Measurements from ENCODE around the gene PACRG.

Gene PACRG

DNA sequence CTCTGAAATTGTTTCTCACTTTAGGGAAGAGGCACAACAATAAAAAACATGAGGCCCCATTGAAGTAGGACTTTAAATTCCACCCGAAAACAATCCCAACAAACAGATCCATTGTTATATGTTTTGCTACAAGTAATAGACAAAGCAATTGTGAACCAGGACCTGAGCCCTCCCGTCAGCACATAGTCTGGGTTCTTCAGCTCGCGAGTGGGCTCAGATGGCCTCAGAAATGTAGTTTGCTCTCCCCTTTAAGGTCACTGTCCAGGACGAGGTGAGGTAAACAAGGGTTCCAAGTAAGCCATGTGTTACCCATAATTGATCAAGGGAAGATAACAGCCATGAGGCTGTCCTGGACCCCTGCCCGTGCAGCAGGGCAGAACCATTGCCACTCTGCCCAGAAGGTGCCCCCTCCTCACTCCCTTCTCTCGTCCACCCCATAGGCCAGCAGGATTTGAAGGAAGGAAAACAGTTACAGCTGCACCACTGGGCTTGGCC lies 526.6 kb downstream of the PACRG start:
- FAIRE-seq, result no peak

DNA sequence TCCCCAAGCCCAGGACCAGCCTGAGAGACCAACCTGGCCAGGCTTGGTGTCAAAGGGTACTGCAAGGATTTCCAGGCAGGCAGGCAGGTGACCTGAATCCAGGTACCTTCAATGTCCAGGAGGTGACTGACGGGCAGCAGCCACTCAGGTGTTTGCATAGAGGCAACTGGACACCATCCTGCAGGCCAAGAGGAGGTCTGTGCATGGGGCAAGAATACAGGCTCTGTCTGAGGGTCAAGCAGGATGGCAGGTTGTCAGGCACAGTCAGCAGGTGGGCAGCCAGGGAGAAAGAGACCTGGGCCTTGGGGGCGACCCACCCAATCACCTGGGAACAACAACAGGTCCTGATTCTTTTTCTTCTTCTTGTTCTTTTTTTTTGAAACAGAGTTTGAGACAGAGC lies 527.5 kb downstream of the PACRG start:
- no peak for FAIRE-seq

DNA sequence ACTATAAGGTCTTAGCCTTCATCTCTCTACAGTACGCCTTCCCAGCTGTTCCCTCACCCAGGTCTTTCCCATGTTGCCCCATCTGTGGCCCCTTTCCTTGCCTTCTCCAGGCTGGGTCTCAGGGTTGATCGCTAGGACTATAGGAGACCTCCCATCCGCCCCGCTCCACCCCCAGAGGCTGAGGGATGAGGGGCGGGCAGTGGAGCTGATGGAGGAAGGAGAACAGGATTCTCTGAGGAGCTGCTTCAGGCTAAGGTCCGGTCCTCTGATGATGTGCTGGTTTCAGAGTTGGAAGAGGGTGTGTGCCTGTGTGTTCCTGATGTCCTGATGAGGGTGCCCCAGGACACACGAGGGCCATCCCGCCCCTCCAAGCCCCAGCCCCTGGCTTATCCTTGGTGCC lies 531.9 kb downstream of the PACRG start:
- FAIRE-seq, result no peak

DNA sequence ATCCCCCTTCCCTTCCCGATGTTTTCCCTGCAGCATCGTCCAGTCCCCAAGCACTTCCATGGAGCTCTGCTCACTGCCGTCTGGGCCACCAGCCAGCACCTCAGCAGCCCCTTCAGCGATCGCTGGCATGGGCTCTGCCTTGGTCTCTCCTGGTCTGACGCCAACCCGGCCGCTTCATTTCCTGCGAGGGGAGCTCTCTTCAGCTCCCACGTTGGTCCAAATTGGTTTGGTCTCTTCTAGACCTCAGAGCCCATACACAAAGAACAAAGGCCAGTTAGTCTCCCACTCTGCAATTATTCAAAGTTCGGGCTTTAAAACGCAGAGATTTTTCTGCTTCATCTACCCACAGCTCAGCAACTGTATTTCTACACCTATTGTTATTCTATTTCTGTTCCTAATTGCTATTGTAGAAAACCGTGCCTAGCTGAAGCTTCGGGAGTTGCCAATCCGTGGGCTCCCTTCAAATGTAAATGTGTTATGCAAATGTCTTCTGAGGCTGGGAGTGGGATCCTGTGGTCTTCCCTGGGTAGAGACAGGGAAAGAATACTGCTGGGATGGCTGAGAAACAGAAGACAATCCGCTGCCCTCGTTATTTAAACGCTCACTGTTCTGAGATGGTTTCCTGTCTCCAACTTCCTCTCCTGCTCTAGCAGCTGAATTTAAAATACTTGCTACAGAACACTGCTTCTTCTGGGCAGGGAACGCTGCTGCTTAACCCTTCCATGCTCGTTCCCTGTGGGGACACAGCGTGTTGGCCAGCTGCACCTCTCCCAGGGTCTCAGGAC lies 532.5 kb downstream of the PACRG start:
- no peak for FAIRE-seq

DNA sequence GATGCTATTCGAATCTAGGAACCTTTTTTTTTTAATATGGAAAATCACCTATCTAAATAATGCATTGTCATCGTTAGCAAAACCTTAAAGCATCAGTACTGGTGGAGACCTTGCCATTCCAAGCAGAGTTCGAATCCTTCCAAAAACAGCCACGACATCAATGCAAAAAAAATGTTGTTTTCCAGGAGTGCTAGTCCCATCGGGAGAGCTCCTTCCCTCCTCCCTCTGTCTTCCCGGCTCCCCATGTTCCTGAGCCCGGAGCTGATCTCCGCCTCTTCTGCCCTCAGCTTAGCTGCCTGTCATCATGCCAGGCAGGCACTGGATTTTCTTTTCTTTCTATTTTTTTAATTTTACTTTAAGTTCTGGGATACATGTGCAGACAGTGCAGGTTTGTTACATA lies 533.1 kb downstream of the PACRG start:
- no peak for FAIRE-seq

DNA sequence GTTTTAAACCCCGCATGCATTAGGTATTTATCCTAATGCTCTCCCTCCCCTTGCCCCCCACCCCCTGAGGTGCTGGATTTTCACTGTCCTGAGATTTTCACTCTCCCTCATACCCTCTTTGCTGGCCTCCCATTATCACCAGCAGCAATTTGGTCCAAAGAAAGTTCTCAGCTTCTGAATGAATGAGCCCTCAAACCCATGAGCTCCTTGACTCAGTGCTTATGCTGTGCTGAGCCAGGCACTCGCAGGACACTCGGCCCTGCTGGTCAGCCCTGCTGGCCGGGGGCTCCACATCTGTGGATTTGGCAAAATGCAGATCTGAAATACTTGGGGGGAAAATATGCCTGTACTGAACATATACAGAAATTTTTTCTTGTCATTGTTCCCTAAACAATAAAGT lies 533.6 kb downstream of the PACRG start:
- FAIRE-seq, result no peak

DNA sequence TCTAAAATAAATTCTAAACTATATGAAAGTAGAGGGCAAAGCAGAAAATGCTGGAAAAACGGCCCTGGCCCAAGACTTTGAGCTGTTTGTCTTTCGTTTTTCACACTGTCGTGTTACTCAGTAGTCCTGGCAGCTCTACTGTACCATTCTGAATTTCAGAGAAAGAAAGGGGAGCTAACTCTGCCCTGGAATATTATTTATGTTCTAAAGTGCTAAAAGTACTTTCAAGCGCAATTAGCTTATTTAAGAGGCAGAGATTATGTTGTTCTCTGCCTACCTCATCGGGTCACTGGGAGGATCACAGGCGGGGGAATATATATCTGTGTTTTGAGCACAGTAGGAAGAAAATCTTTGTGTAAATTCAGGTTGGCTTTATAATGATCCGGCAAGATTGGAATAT lies 534.3 kb downstream of the PACRG start:
- FAIRE-seq, result no peak

DNA sequence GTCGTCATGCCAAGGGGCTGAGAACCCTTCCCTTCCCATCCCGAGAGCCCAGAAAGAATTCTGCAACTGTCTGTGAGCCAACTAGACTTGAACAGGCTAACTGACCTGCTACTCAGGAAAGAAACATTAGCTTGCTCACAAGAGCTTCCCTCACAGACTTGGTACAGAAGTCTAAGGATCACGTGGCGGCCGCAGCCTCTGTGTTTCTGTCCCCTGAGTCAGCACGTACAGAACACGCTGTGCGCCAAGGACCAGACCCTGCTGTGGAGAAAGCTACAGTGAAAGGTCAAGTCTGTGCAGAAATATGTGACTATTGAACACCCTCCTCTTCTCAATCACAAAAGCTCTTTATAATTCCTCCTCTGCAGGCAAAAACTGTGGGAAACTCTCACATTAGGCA lies 535.4 kb downstream of the PACRG start:
- FAIRE-seq, result no peak

DNA sequence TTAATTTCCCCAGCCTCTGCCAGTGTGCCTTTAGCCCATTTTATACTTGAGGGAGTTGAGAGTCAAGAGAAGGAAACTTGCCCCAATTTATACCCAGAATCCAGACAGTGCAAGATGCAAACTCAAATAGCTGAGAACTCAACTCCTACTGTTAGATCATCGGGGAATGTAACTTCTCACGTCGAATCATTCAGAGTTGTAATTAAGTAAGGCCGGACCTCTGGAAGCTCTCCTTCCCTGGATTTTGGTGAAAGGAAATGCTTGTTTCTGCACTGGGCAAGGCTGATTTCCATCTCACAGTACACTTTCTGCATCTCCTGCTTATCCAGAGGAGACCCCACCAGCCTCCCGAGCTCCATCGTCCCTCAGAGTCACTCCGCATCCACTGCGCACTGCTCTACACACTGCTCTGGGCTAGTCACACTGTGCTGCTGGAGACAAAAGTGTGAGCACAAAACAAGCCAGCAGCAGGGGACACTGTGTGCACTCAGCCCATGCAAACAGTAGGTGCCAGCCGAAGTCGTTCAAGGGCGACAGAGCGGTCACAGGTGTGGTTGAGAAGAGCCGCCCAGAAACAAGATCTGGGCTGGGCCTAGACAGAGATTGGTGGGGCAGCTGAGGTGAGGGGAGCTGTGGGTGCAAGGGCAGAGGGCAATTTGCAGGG lies 536.4 kb downstream of the PACRG start:
- FAIRE-seq, result no peak

DNA sequence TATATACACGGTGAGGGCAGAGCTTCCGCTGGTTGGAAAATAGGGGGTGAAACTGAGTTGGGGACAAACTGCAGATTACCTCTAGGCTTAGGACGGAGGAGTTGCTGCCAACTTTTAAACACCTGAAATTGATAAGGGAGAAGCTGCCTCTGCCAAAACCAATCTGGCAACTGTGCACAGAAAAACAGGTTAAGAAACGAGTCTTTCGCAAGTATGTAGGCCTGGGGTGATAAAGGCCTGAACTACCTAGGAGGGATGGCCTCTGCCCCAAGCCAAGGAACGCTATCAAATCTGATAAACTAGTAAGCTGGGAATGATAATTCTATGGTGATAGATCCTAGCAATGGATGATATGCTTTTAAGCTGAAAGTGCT lies 536.9 kb downstream of the PACRG start:
- FAIRE-seq, result no peak

DNA sequence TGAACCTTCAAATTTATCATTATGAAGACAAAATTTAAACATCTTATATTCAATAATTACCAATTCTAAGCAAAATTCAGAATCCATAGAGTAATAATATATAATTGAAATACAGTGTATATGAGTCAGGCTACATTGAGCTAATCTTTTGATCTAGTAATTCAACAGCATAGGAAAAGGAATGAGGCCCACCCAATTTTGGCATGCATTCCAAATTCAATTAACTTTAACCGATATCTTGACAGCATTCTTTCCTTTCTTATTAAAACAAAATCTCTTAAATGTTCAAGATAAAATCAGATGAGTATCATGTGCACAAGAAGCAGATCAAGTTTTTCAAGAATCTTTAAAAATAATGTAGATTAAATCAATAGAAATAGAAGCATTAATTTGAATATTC lies 553.9 kb downstream of the PACRG start:
- FAIRE-seq, result no peak

DNA sequence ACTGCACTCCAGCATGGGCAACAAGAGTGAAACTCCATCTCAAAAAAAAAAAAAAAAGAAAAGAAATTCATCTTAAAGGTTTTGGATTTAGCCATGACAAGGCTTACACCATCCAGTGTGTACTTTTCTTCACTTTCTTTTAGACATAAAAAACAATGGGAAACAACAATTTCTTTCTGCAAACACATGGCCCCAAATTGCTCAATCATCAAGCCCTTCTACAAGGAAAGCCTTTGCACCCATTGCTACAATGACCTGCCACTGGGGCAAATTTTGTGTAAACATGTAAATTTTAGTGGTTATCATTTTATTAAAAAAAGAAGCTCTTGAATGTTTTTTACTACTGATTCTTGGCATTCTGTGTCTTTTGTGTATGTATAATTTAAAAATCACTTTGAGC lies 554.9 kb downstream of the PACRG start:
- FAIRE-seq, result no peak

DNA sequence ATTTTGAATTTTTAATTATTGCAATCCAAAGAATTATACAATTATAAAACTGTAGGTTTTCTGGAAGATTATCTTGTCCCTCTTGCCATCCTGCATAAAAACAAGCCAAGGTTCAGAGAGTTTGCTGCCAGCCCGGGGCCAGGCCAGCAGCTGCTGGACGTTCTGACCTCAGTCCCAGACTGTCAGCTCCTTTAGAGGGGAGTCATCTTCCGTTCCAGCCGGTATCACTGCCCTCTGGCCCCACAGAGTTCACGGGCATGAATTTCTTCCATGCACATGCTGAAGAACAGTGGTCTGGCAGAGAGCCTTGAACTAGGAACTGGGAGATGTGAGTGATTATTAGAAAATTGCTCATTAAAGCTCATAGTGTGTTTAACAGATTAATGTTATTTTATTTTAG lies 556.4 kb downstream of the PACRG start:
- no peak for FAIRE-seq

DNA sequence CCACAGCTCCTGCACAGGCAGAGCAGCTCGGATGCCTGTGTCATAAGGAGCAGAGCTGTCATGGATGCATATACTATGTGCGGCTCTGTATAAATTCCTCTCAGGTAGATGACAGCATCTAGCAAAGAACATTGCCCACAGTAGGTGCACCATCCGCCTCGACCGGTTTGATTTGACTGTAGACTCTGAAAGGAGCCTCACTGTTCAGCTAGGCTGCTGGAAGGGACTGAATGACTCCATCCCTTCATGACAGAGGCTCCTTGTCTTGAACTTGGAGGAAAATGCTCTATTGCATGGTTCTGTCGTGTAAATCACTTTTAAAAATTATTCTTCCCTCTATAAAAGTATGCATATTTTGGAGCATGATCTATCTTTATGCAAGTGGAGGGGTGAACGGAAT lies 557.9 kb downstream of the PACRG start:
- FAIRE-seq, result no peak

DNA sequence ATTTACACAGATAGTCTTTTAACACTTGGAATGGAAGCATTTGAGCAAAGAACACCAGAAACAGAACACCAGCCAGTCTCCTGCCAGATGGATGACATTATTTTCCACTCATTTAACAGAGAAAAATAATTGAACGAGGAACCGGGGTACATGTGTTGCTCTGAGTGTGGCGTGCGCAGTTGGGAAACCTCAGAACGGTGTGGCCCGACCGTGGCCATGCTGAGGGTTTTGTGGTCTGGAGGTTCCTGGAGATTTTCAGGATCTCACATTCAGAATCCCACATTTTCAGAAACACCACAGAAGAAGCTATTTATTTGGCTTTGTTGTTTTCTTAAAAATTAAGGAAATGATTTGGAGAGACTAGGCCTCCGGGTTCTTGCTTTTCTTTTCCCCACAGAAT lies 559.9 kb downstream of the PACRG start:
- FAIRE-seq, result no peak

DNA sequence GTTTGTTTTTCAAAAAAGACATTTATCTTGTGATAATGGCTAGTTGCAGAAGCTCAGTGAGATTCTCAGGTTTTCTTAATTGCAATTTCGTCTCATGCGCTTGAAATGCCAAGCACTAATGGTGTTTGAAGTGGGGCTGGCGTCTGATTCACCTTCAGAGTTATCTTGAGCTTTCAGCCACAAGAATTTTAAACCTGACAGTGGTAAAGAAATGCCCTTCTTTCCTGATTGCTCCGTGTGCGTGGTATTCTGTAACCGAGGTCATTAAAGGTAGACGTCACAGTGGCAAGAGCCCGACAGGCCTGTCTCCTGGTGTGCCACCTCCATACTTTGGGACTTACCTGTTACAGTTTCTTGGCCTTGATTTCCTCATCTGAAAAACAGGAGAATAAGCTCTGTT lies 560.3 kb downstream of the PACRG start:
- FAIRE-seq, result peak; percentile 36

DNA sequence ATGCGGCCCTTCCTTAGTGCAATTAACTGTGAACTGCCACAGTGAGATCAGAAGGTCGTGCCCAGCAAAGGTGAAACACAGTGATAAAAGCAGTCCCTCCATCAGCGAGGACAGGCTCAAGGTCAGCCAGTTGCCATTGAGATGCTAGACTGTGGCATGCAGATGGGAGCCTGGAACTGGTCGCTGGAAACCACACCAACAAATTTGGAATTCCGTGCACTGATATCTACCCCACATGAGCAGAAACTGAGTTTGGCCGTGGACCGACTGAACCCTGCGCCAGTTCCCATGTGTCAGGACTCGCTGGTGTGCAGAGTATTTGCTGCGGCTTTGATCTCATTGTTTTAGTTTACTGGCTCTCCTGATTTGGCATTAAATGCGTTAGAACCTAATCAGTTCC lies 561.1 kb downstream of the PACRG start:
- FAIRE-seq, result no peak

DNA sequence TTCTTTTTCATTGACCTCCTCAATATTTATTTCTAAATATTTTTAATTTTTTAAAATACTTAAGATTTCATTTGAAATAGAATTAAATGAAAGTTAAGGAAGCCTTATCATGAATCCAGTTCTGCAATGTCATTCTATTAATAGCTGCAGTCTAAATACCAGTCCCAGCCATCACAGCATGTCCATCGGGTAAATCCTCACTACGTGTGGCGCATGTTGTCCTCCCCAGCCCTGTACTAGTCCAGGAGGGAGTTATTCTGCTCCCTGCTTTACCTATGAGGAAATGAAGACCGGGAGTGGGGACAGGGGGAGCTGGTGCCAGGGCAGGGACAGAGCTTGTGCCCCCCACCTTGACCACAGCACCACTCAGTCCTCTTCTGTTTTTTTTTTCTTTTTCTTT lies 561.7 kb downstream of the PACRG start:
- no peak for FAIRE-seq

DNA sequence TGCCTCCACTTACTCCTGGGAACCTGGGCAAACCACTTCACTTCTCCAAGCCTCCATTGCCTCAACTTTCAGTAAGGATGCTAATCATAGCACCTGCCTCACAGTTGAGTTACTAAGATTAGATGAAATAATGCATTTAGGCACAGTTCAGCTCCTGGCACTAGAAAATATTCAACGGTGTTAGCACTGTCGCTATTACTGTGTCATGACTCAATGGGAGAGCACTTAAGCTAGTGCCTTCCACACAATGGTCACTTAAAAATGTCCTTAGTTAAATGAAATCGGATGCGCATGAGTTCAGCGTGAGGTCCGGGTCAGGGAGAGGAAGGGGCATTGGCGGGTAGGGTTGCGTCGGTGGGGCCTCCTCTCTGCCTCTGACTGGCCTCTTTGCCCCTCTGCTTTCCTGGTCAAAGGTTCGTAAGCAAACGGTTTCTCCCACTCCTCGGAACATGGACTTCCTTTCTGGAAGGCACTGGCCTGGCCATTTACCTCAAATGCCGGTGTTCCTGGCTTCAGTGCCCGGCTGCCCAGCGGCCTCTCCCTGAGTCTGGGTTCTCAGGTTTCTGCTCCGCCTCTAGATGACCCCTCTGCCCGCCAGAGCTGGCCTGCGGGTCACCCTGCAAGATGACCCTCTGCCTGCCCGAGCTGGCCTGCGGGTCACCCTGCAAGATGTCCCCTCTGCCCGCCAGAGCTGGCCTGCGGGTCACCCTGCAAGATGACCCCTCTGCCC lies 562.9 kb downstream of the PACRG start:
- FAIRE-seq, result no peak

DNA sequence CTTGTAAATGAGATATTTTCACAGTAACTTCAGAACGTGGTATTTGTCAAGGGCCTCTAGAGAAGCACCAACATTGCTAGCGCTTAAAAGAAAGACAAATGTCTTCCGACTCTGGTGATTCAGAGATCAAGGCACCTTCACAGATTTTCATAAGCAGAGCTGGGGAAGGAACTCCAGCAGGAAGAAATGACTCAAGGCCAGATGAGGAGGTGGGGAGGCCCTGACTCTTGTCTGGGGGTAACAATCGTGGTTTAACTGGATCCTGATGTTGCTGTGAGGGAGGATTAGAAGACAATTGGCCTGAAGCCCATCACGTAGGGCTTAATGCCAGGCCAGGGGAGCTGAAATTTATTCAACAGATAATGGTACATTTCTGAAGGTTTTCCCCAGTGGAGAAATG lies 563.8 kb downstream of the PACRG start:
- no peak for FAIRE-seq

DNA sequence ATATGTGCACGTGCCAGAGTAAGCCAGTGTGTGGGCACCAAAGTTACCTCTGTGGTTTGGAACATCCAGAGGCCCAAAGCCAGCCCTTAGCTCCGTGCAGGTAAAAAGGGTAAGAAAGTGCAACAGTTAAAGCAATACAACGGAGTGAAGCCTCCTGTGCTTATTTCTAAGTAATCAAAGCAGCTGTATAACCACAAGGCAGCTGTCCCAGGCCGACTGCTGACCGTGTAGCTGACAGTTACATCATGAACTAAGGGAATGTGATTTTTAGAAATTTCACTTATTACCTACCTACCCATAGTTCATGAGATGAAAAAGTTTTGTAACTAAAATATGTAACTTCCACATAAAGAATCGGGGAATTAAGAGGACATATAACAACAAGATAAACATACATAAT lies 565.5 kb downstream of the PACRG start:
- FAIRE-seq, result no peak

DNA sequence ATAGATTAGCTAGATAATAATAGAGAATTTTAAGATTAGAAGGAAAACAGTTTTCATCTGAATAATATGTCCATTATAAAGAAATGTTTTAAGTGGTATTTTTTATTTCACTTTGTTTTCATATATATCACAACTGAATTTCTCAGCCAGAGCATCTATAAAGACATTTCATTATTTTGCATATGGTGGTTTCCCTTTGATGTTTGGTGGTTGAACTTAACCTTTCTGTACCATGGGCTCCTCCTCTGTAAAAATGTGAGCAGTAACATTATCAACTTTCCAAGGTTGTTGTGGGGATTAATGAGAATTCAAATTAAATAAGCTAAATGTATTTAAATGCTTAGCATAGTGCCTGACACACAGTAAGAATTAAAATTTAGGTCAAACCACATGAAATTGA lies 567.0 kb downstream of the PACRG start:
- FAIRE-seq, result no peak

DNA sequence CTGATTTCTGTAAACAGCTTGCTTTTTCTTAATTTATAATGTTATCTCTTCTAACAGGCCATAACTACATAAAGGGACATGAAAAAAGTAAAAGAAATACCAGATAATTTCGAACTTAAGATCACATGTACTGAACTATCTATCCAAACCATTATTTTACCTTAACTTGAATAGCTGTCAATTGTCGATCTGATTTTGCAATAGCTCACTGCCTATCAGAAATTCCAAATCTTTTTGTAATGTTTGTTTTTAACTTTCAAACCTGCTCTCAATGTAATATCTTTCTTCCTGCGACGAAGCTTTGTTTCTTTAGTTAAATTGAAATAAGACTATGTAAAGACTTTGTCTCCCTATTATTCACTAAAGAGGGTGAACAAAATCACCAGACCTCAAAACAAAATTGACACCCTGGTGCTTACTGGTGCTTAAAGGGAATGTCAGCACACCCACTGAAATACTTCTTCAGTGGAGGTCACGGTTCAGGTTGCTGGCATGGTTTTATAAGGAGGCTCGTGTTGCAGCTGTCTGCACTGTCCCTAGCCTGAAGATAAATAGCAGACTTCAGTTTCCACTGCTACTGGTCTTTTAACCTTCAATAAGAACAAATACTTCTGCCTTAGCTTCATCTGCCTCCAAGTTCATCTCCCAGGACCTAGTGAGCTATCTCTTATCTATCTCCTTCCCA lies 569.2 kb downstream of the PACRG start:
- FAIRE-seq, result peak; percentile 36

All from islet of Langerhans (tissue), 1 donor.